DOHH2 (cell line): Measurements from ENCODE around the gene DYNC1I1.

Experiments used
- H3F3A ChIP-seq: fragments of 200-600 bp; sonication (generic), shearing (Covaris generic); 2 replicates; pipeline ENCODE4 v1.6.0; 2016; ENCODE audit warnings: antibody characterized with exemption, mild to moderate bottlenecking; ENCODE audit not compliant: control insufficient read depth, insufficient read depth
- H3K27ac ChIP-seq: fragments of 200-600 bp; sonication (generic); 2 replicates; pipeline ENCODE4 v1.5.1; 2014; ENCODE audit warnings: low read depth, mild to moderate bottlenecking, low read length, moderate library complexity
- H3K27me3 ChIP-seq: fragments of 200-600 bp; sonication (generic); 2 replicates; pipeline ENCODE4 v1.6.1; 2014; ENCODE audit warnings: mild to moderate bottlenecking, low read length, mixed read lengths; ENCODE audit not compliant: control insufficient read depth
- H3K36me3 ChIP-seq: fragments of 200-600 bp; sonication (generic); 2 replicates; pipeline ENCODE4 v1.6.1; 2014; ENCODE audit warnings: mild to moderate bottlenecking, low read length, moderate library complexity, mixed read lengths; ENCODE audit not compliant: control insufficient read depth
- H3K4me1 ChIP-seq: fragments of 200-600 bp; sonication (generic); 2 replicates; pipeline ENCODE4 v1.6.1; 2014; ENCODE audit warnings: mild to moderate bottlenecking, low read length, mixed read lengths; ENCODE audit not compliant: control insufficient read depth
- H3K4me2 ChIP-seq: fragments of 200-600 bp; sonication (generic); 2 replicates; pipeline ENCODE4 v1.6.0; 2014; ENCODE audit warnings: mild to moderate bottlenecking, low read length, moderate library complexity
- H3K4me3 ChIP-seq: fragments of 200-600 bp; sonication (generic); 2 replicates; pipeline ENCODE4 v1.5.1; 2014; ENCODE audit warnings: mild to moderate bottlenecking, low read length, mixed read lengths
- H3K79me2 ChIP-seq: fragments of 200-600 bp; sonication (generic); 2 replicates; pipeline ENCODE4 v1.6.1; 2014; ENCODE audit warnings: mild to moderate bottlenecking, low read length, mixed read lengths; ENCODE audit not compliant: control insufficient read depth
- H3K9me2 ChIP-seq: fragments of 200-600 bp; sonication (generic); replicated peaks from 2 replicates; pipeline ENCODE4 v1.6.1; 2014; ENCODE audit warnings: mild to moderate bottlenecking, low read length, mixed read lengths; ENCODE audit not compliant: control insufficient read depth
- H3K9me3 ChIP-seq: fragments of 200-600 bp; sonication (generic); 2 replicates; pipeline ENCODE4 v1.6.1; 2014; ENCODE audit warnings: antibody characterized with exemption, low read length, mixed read lengths; ENCODE audit not compliant: control insufficient read depth, insufficient read depth
- H4K20me1 ChIP-seq: fragments of 200-600 bp; sonication (generic); 2 replicates; pipeline ENCODE4 v1.6.0; 2014; ENCODE audit warnings: low read depth, mild to moderate bottlenecking, antibody characterized with exemption, low read length, moderate library complexity; ENCODE audit not compliant: control insufficient read depth, insufficient read depth
- CTCF ChIP-seq: fragments of 200-600 bp; sonication (generic); IDR thresholded peaks from one replicate; pipeline ENCODE4 v1.5.1; 2014; ENCODE audit warnings: antibody characterized with exemption, mild to moderate bottlenecking, low read depth, low read length; ENCODE audit not compliant: poor library complexity, severe bottlenecking
- EZH2phosphoT487 ChIP-seq: fragments of 200-600 bp; sonication (generic); IDR thresholded peaks from 2 replicates; pipeline ENCODE4 v1.6.1; 2017; ENCODE audit warnings: borderline replicate concordance, mild to moderate bottlenecking, antibody characterized with exemption, low read length, moderate library complexity, mixed read lengths

Gene DYNC1I1

DNA sequence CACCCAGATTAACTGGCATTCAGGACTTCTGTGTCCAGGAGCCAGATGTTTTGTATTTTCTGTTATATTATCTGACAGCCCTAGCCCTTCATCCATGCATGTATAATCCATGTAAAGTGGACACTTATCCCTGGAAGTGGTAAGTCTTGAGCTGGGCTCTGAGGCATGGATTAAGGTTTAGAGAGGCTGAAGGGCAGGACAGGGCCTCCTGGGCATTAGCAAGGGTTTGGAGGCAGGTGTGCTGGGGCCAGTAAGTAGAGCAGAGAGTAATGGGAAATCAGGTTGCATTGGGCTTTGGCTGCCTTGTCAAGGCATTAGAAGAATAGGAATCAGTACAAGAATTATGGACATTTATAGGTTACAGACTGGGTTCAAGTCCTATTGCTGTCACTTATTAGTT is 138.0 kb downstream of the DYNC1I1 start:
- no peaks in the 10 kb centered on the region for H3K79me2 ChIP-seq
- H3K27me3 ChIP-seq: no peaks in the 10 kb centered on the region
- no peaks in the 10 kb centered on the region for H3K9me2 ChIP-seq
- no peaks in the 10 kb centered on the region for H3K36me3 ChIP-seq
- no peak overlapping the region for H3K4me2 ChIP-seq
- H3K4me1 ChIP-seq: no peaks in the 10 kb centered on the region
- H4K20me1 ChIP-seq: no peaks in the 10 kb centered on the region
- H3K9me3 ChIP-seq: no peaks in the 10 kb centered on the region
- no peak overlapping the region for H3K4me3 ChIP-seq
- H3F3A ChIP-seq: no peaks in the 10 kb centered on the region
- TF ChIP-seq CTCF (no peak), EZH2phosphoT487 (no peak)
- no peak overlapping the region for H3K27ac ChIP-seq

- TF ChIP-seq CTCF (no peak), EZH2phosphoT487 (no peak)
- Histone ChIP-seq H3K4me1 (no peaks in the 10 kb centered on the region), H3K4me2 (no peak overlapping the region), H3K9me2 (no peaks in the 10 kb centered on the region), H3K27me3 (no peaks in the 10 kb centered on the region), H3K27ac (no peak overlapping the region), H4K20me1 (no peaks in the 10 kb centered on the region), H3F3A (no peaks in the 10 kb centered on the region), H3K4me3 (no peak overlapping the region), H3K36me3 (no peaks in the 10 kb centered on the region), H3K79me2 (no peaks in the 10 kb centered on the region), H3K9me3 (no peaks in the 10 kb centered on the region)
Observed at GRCh38 chr7:95915731-95916130, 143.4 kb downstream of the DYNC1I1 start.

GRCh38 chr7:95916573-95917297 is 144.4 kb downstream of the DYNC1I1 start:
- H3K4me3 ChIP-seq: no peak overlapping the region
- H3K9me2 ChIP-seq: no peaks in the 10 kb centered on the region
- H4K20me1 ChIP-seq: no peaks in the 10 kb centered on the region
- H3K9me3 ChIP-seq: no peaks in the 10 kb centered on the region
- H3K79me2 ChIP-seq: no peaks in the 10 kb centered on the region
- no peaks in the 10 kb centered on the region for H3K4me1 ChIP-seq
- TF ChIP-seq CTCF: peak; percentile 99
- TF ChIP-seq EZH2phosphoT487: peak; percentile 63; the same call in 1 of the 2 replicates
- no peak overlapping the region for H3K27ac ChIP-seq
- no peaks in the 10 kb centered on the region for H3F3A ChIP-seq
- no peak overlapping the region for H3K4me2 ChIP-seq
- H3K36me3 ChIP-seq: no peaks in the 10 kb centered on the region
- H3K27me3 ChIP-seq: no peaks in the 10 kb centered on the region

DNA sequence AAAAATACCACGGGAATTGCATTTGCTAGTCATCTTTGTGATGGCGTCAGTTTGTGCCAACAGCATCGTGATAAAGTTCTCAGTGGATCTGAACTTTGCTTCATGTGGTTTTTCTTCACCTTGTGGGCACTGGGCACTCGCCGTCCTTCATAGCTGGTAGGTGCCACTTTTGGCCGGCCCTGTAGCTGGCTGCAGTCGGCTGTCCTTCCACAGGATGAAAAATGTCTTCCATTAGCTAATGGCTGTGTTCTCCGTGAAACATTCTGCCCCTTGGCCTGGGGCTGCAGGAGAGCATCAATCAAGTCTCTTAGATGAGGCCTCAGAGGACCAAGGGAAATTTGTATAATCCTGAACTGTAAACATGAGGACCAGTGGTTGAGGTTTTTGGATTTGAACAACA is 145.3 kb downstream of the DYNC1I1 start:
- TF ChIP-seq EZH2phosphoT487: no peak
- H4K20me1 ChIP-seq: no peaks in the 10 kb centered on the region
- H3K27me3 ChIP-seq: no peaks in the 10 kb centered on the region
- no peaks in the 10 kb centered on the region for H3K79me2 ChIP-seq
- H3K4me1 ChIP-seq: no peaks in the 10 kb centered on the region
- H3K27ac ChIP-seq: no peak overlapping the region
- H3K4me2 ChIP-seq: no peak overlapping the region
- H3K36me3 ChIP-seq: no peaks in the 10 kb centered on the region
- no peaks in the 10 kb centered on the region for H3K9me3 ChIP-seq
- H3K9me2 ChIP-seq: no peaks in the 10 kb centered on the region
- H3F3A ChIP-seq: no peaks in the 10 kb centered on the region
- H3K4me3 ChIP-seq: no peak overlapping the region
